Sigmoid colon (tissue), 7 donors: ENCODE data around the gene AQP1. TPM values are rescaled to one million over a fixed set of nuclear protein-coding genes. Genes with fewer than 3 reads are reported as not detected.

Experiments
- DNase-seq: peaks from one replicate; pipeline ENCODE4 v3.0.0-alpha.2; 2019
- H3K27ac ChIP-seq, 4 donors: fragments of 200-600 bp; sonication (generic); one replicate each; pipeline ENCODE4 v1.5.1; 2016 to 2019; ENCODE audit warnings: mild to moderate bottlenecking in 1 of 4
- H3K27me3 ChIP-seq, 3 donors: fragments of 200-600 bp; sonication (generic); one replicate each; pipeline ENCODE4 v1.5.1; 2019; ENCODE audit warnings: mild to moderate bottlenecking in 1 of 3
- H3K36me3 ChIP-seq, 4 donors: fragments of 200-600 bp; sonication (generic); one replicate each; pipeline ENCODE4 v1.5.1; 2016 to 2019
- H3K4me1 ChIP-seq, 4 donors: fragments of 200-600 bp; sonication (generic); one replicate each; pipeline ENCODE4 v1.5.1; 2017 to 2019
- H3K4me3 ChIP-seq, 4 donors: fragments of 200-600 bp; sonication (generic); one replicate each; pipeline ENCODE4 v1.5.1; 2017 to 2019; ENCODE audit warnings: mild to moderate bottlenecking in 2 of 4, moderate library complexity in 1 of 4
- H3K9me3 ChIP-seq, 4 donors: fragments of 200-600 bp in 3 of 4; sonication (generic) in 3 of 4; one replicate each; pipeline versions ENCODE4 v1.5.1 to v1.6.1; 2013 to 2019
- CTCF ChIP-seq, 4 experiments: fragments of 450-650 bp in 3 of 4; fragments of 200-600 bp in 1 of 4; IDR thresholded peaks; one replicate each; pipeline ENCODE4 v1.5.1; 2016 to 2019; ENCODE audit warnings: antibody characterized with exemption in 4 of 4, mild to moderate bottlenecking in 3 of 4, moderate library complexity in 2 of 4
- EP300 ChIP-seq, 4 donors: sonication (generic); formaldehyde crosslinking; IDR thresholded peaks; one replicate each; pipeline ENCODE4 v1.6.1; 2017; ENCODE audit warnings: antibody characterized with exemption in 4 of 4
- POLR2A ChIP-seq, 2 donors: fragments of 450-650 bp; IDR thresholded peaks; one replicate each; pipeline ENCODE4 v1.6.1; 2016; ENCODE audit warnings: antibody characterized with exemption in 2 of 2, mild to moderate bottlenecking in 2 of 2, moderate library complexity in 2 of 2
- POLR2AphosphoS5 ChIP-seq, 4 donors: sonication (generic); formaldehyde crosslinking; IDR thresholded peaks; one replicate each; pipeline ENCODE4 v1.6.1; 2017; ENCODE audit warnings: antibody characterized with exemption in 4 of 4
- WGBS, 2 donors: extraction: QIAGEN DNeasy Blood & Tissue Kit; methylation state at CpG; one replicate each; pipeline ENCODE4 v1.1.7; 2013; 5-methylcytosine and 5-hydroxymethylcytosine counted together
- intact Hi-C: fragments of 100-400 bp; cut with DNase I; formaldehyde crosslinking; loops from one replicate; pipeline ENCODE4 v1.15.1; 2023
- polyA plus RNA-seq, 3 donors: library from polyadenylated mRNA; stranded (reverse); fragments of 200-250 nt; gene quantifications; one replicate each; pipeline ENCODE4 v1.2.3, GENCODE V29; 2013
- total RNA-seq, 4 donors: library from RNA; depleted of rRNA; stranded (reverse); fragments of >200 nt; gene quantifications; one replicate each; pipeline ENCODE4 v1.1.0, GENCODE V29; 2016
- donor health status: healthy with polysubstance abuse.
- donor health status: Bipolar disorder and iron deficiency.
- donor health status: healthy.

Gene AQP1
- total and polyA plus RNA-seq, 7 donors, result 3.7 to 191 (median 66.0) TPM

GRCh38 chr7:30874656-30875302 lies 36.9 kb upstream of the AQP1 start:
- H3K27me3 ChIP-seq, result no peaks in the 10 kb centered on the region
- WGBS, 2 donors, result 87 to 93% methylated on average over 5 of the region's 5 CpGs
- H3K9me3 ChIP-seq, result no peaks in the 10 kb centered on the region
- H3K36me3 ChIP-seq, result peaks cover 0 to 45% (median 11%) of the 10 kb centered on the region in 4 donors
- DNase-seq, result no peak
- no peak overlapping the region for H3K27ac ChIP-seq
- intact Hi-C loops, result no loop called here
- peaks cover 0 to 39% (median 30%) of the 10 kb centered on the region in 4 donors for H3K4me1 ChIP-seq
- no peak overlapping the region for H3K4me3 ChIP-seq
- TF ChIP-seq EP300 (IDR thresholded peaks at IDR 0.05), result no peak
- no peak for TF ChIP-seq POLR2AphosphoS5 (IDR thresholded peaks at IDR 0.05)
- no peak for TF ChIP-seq CTCF (IDR thresholded peaks at IDR 0.05)
- TF ChIP-seq POLR2A (IDR thresholded peaks at IDR 0.05), result no peak

- peaks cover 0 to 42% (median 8%) of the 10 kb centered on the region in 4 donors for H3K36me3 ChIP-seq
- intact Hi-C loops, result no loop called here
Observed at GRCh38 chr7:30877015-30877769, 34.5 kb upstream of the AQP1 start.

GRCh38 chr7:30877993-30878392 lies 33.7 kb upstream of the AQP1 start:
- WGBS, 2 donors, result 85 to 97% methylated on average over 5 of the region's 5 CpGs
- H3K27me3 ChIP-seq, result no peaks in the 10 kb centered on the region
- no peak overlapping the region for H3K4me3 ChIP-seq
- H3K4me1 ChIP-seq, result peaks cover 0 to 42% (median 33%) of the 10 kb centered on the region in 4 donors
- H3K36me3 ChIP-seq, result peaks cover 0 to 34% (median 2%) of the 10 kb centered on the region in 4 donors
- H3K9me3 ChIP-seq, result no peaks in the 10 kb centered on the region
- no peak for DNase-seq
- TF ChIP-seq EP300 (IDR thresholded peaks at IDR 0.05) (no peak), POLR2A (IDR thresholded peaks at IDR 0.05) (no peak)
- intact Hi-C loops, result no loop called here
- peak overlapping the region in 1 of 4 donors; percentile 72 for H3K27ac ChIP-seq

More at GRCh38 chr7:30877015-30877769, 34.5 kb upstream of the AQP1 start:
- WGBS, 2 donors, result 86 to 95% methylated on average over 9 of the region's 9 CpGs
- Histone ChIP-seq H3K27ac (peak overlapping the region in 3 of 4 donors; percentile 11 to 57 (median 54)), H3K4me1 (peaks cover 0 to 42% (median 33%) of the 10 kb centered on the region in 4 donors), H3K27me3 (no peaks in the 10 kb centered on the region), H3K9me3 (no peaks in the 10 kb centered on the region), H3K4me3 (no peak overlapping the region)
- TF ChIP-seq POLR2A (IDR thresholded peaks at IDR 0.05), result no peak
- no peak for TF ChIP-seq EP300 (IDR thresholded peaks at IDR 0.05)
- no peak for TF ChIP-seq POLR2AphosphoS5 (IDR thresholded peaks at IDR 0.05)
- TF ChIP-seq CTCF (IDR thresholded peaks at IDR 0.05), result no peak
- no peak for DNase-seq

- H3K36me3 ChIP-seq, result peaks cover 0 to 19% (median 0%) of the 10 kb centered on the region in 4 donors
- TF ChIP-seq POLR2A (IDR thresholded peaks at IDR 0.05) (no peak), CTCF (IDR thresholded peaks at IDR 0.05) (no peak), EP300 (IDR thresholded peaks at IDR 0.05) (no peak), POLR2AphosphoS5 (IDR thresholded peaks at IDR 0.05) (no peak)
- no peak overlapping the region for H3K4me3 ChIP-seq
- peak overlapping the region; percentile 64 to 75 (median 68) for H3K27ac ChIP-seq
- WGBS, 2 donors, result 87 to 91% methylated on average over 14 of the region's 14 CpGs
- H3K27me3 ChIP-seq, result no peaks in the 10 kb centered on the region
- H3K4me1 ChIP-seq, result peaks cover 0 to 42% (median 33%) of the 10 kb centered on the region in 4 donors
- H3K9me3 ChIP-seq, result no peaks in the 10 kb centered on the region
- no peak for DNase-seq
- intact Hi-C loops, result no loop called here
Observed at GRCh38 chr7:30879139-30880124, 32.2 kb upstream of the AQP1 start.
